Measurements from ENCODE around the gene MAP3K20. TPM values are rescaled to one million over a fixed set of nuclear protein-coding genes. Genes with fewer than 3 reads are reported as not detected.

MAP3K20 gene
- total and polyA plus RNA-seq, 2 of the 8 experiments (the other 6 are each of a cell fraction or from before 2014, with no cell fraction given): 3.1 to 11.1 TPM

DNA sequence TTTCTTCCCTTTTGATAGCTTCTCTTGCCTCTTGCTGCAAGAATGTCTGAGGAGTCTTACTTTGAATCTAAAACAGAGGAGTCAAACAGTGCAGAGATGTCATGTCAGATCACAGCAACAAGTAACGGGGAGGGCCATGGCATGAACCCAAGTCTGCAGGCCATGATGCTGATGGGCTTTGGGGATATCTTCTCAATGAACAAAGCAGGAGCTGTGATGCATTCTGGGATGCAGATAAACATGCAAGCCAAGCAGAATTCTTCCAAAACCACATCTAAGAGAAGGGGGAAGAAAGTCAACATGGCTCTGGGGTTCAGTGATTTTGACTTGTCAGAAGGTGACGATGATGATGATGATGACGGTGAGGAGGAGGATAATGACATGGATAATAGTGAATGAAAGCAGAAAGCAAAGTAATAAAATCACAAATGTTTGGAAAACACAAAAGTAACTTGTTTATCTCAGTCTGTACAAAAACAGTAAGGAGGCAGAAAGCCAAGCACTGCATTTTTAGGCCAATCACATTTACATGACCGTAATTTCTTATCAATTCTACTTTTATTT lies 145.6 kb downstream of the MAP3K20 start:
- POLR2A ChIA-PET (ENCODE audit: partially characterized antibody): no interaction called here
- no peak overlapping the region for H2BK20ac ChIP-seq (ENCODE audit: low read length)
- TF ChIP-seq NRF1 (IDR thresholded peaks at IDR 0.05; ENCODE audit: low read depth, low read length): no peak
- TF ChIP-seq HDAC2 (IDR thresholded peaks at IDR 0.05; ENCODE audit: borderline replicate concordance in 1 of 2, low read depth in 2 of 2, low read length in 2 of 2): no peak
- TF ChIP-seq SP4 (IDR thresholded peaks at IDR 0.05; ENCODE audit: low read length): no peak
- no peak for TF ChIP-seq RBBP5 (IDR thresholded peaks at IDR 0.05; ENCODE audit: borderline replicate concordance, low read depth, low read length)
- no peak for TF ChIP-seq RFX5 (IDR thresholded peaks at IDR 0.05; ENCODE audit: borderline replicate concordance, low read depth, low read length)
- no peak for TF ChIP-seq KDM4A (IDR thresholded peaks at IDR 0.05; ENCODE audit: low read depth, low read length, severe bottlenecking)
- no peak for TF ChIP-seq POLR2A (IDR thresholded peaks at IDR 0.05; ENCODE audit: control extremely low read depth in 1 of 2, low read depth in 2 of 2, low read length in 2 of 2)
- TF ChIP-seq SIN3A (conservative IDR thresholded peaks at IDR 0.05 in 1 of 2, IDR thresholded peaks at IDR 0.05 in 1 of 2; ENCODE audit: low read depth in 1 of 2, low read length in 2 of 2): no peak
- TF ChIP-seq MAFK (IDR thresholded peaks at IDR 0.05; ENCODE audit: low read depth, low read length): no peak
- no peak for TF ChIP-seq JUN (IDR thresholded peaks at IDR 0.05; ENCODE audit: low read depth, low read length)
- no peak for TF ChIP-seq CBX5 (IDR thresholded peaks at IDR 0.05; ENCODE audit: low read depth, low read length)
- TF ChIP-seq CTBP2 (IDR thresholded peaks at IDR 0.05; ENCODE audit: borderline replicate concordance, insufficient read depth, insufficient read length, low read length): no peak
- no peak for TF ChIP-seq TBP (IDR thresholded peaks at IDR 0.05; ENCODE audit: low read depth, low read length)

More for the DNA sequence above, 145.6 kb downstream of the MAP3K20 start:
- Histone ChIP-seq H4K8ac (ENCODE audit: extremely low read depth, insufficient read depth, low read length) (0 out of 2 replicates have a peak overlapping the region, but pooled peaks have one; percentile 22), H4K20me1 (replicated peaks in 1 of 2; ENCODE audit: control insufficient read depth in 1 of 2, insufficient read depth in 2 of 2, low read length in 2 of 2) (no peaks in the 10 kb centered on the region), H3K56ac (replicated peaks; ENCODE audit: insufficient read length, low read depth, low read length) (no peak overlapping the region), H2BK5ac (ENCODE audit: low read depth, low read length) (no peak overlapping the region), H3K9me3 (ENCODE audit: insufficient read depth in 2 of 2, low read depth in 1 of 2, low read length in 1 of 2) (no peaks in the 10 kb centered on the region), H2BK120ac (replicated peaks; ENCODE audit: low read depth, low read length) (no peak overlapping the region), H3K79me1 (ENCODE audit: low read depth, low read length) (no peaks in the 10 kb centered on the region), H2BK15ac (ENCODE audit: low read length) (no peak overlapping the region), H2AK5ac (ENCODE audit: low read depth, low read length) (no peak overlapping the region), H2BK12ac (ENCODE audit: low read depth, low read length) (no peak overlapping the region), H3K14ac (ENCODE audit: insufficient read length) (no peak overlapping the region), H4K5ac (ENCODE audit: insufficient read length, low read depth, low read length) (no peak overlapping the region), H3K27ac (ENCODE audit: low read depth, low read length) (no peak overlapping the region), H3K36me3 (ENCODE audit: control insufficient read depth in 2 of 4, insufficient read depth in 4 of 4, low read length in 3 of 4) (no peaks in the 10 kb centered on the region), H3K18ac (ENCODE audit: extremely low read depth, low read length) (no peak overlapping the region), H3K79me2 (ENCODE audit: control insufficient read depth in 1 of 2, insufficient read depth in 2 of 2, low read length in 2 of 2) (no peaks in the 10 kb centered on the region), H2AFZ (ENCODE audit: low read length) (no peak overlapping the region), H3K23ac (ENCODE audit: insufficient read length) (no peak overlapping the region), H3K4me1 (replicated peaks in 1 of 4; ENCODE audit: control insufficient read depth in 3 of 4, insufficient read depth in 4 of 4, low read length in 3 of 4) (peaks cover 0 to 7% (median 2%) of the 10 kb centered on the region in 4 experiments; a peak in 5 of 7 replicates), H3K23me2 (ENCODE audit: low read depth, low read length) (no peaks in the 10 kb centered on the region), H3K4me2 (ENCODE audit: insufficient read depth in 1 of 2, low read depth in 2 of 2, low read length in 2 of 2) (no peak overlapping the region), H3K9ac (replicated peaks in 1 of 4; ENCODE audit: extremely low read depth in 1 of 4, low read depth in 3 of 4, low read length in 3 of 4) (no peak overlapping the region), H3K4me3 (ENCODE audit: extremely low read depth in 1 of 4, insufficient read depth in 2 of 4, low read depth in 3 of 4, low read length in 4 of 4) (no peak overlapping the region), H3K27me3 (replicated peaks in 1 of 4; ENCODE audit: control insufficient read depth in 3 of 4, extremely low read depth in 1 of 4, insufficient read depth in 3 of 4, low read length in 3 of 4) (no peaks in the 10 kb centered on the region), H3K4ac (replicated peaks; ENCODE audit: insufficient read length, low read depth, low read length) (no peak overlapping the region), H4K91ac (replicated peaks; ENCODE audit: insufficient read length, low read length) (no peak overlapping the region)
- FAIRE-seq (peak; percentile 36), DNase-seq (ENCODE audit: low read depth in 1 of 2, low spot score in 2 of 2) (no peak)
- CTCF ChIA-PET (ENCODE audit: partially characterized antibody): interaction anchor here (1.2 kb wide), 1 partner anchor 9 kb away, joined by 3 read pairs; no protein-coding TSS in a partner anchor
- WGBS, 2 experiments (ENCODE audit: extremely low coverage in 1 of 2, insufficient coverage in 1 of 2, insufficient read length in 1 of 2, insufficient replicate concordance in 2 of 2, low coverage in 1 of 2, low lambda C conversion rate in 2 of 2, missing lambda C conversion rate in 1 of 2): 95 to 100% methylated on average over 1 to 4 of the region's 4 CpGs

Data from H1 (cell line).